IMR-90 (cell line): Measurements from ENCODE around the gene PADI2.

ENCODE experiments used
- BHLHE40 ChIP-seq: fragments of 150-350 bp; IDR thresholded peaks from 2 replicates; pipeline ENCODE4 v1.6.1; 2016; ENCODE audit warnings: mild to moderate bottlenecking, low read depth, low read length
- CEBPB ChIP-seq: IDR thresholded peaks from 2 replicates; pipeline ENCODE4 v1.6.1; 2012; ENCODE audit warnings: low read depth, low read length, improper control_type of control experiment
- CTCF ChIP-seq: conservative IDR thresholded peaks from 2 replicates; pipeline ENCODE4 v1.5.1; 2012; ENCODE audit warnings: mild to moderate bottlenecking, low read depth, low read length, improper control_type of control experiment
- FOS ChIP-seq: fragments of 150-350 bp; IDR thresholded peaks from 2 replicates; pipeline ENCODE4 v1.6.1; 2016; ENCODE audit warnings: low read depth, low read length
- MAFK ChIP-seq: IDR thresholded peaks from 2 replicates; pipeline ENCODE4 v1.6.1; 2012; ENCODE audit warnings: low read depth, low read length, improper control_type of control experiment
- MAZ ChIP-seq: IDR thresholded peaks from 2 replicates; pipeline ENCODE4 v1.6.1; 2012; ENCODE audit warnings: low read depth, mild to moderate bottlenecking, low read length, improper control_type of control experiment, moderate library complexity, borderline replicate concordance
- MXI1 ChIP-seq: IDR thresholded peaks from 2 replicates; pipeline ENCODE4 v1.6.1; 2012; ENCODE audit warnings: low read depth, mild to moderate bottlenecking, low read length, moderate library complexity, borderline replicate concordance
- NFE2L2 ChIP-seq: fragments of 150-350 bp; IDR thresholded peaks from 2 replicates; pipeline ENCODE4 v1.6.1; 2016; ENCODE audit warnings: low read depth, mild to moderate bottlenecking, low read length
- POLR2A ChIP-seq: IDR thresholded peaks from 2 replicates; pipeline ENCODE4 v1.6.1; 2012; ENCODE audit warnings: mild to moderate bottlenecking, low read depth, low read length
- RAD21 ChIP-seq: IDR thresholded peaks from 2 replicates; pipeline ENCODE4 v1.6.1; 2012; ENCODE audit warnings: low read length, improper control_type of control experiment
- RCOR1 ChIP-seq: IDR thresholded peaks from 2 replicates; pipeline ENCODE4 v1.6.1; 2012; ENCODE audit warnings: mild to moderate bottlenecking, low read length, improper control_type of control experiment; ENCODE audit not compliant: insufficient replicate concordance
- RFX5 ChIP-seq: IDR thresholded peaks from 2 replicates; pipeline ENCODE4 v1.8.0; 2012; ENCODE audit warnings: low read depth, mild to moderate bottlenecking, low read length, moderate library complexity
- SMC3 ChIP-seq: fragments of 150-350 bp; IDR thresholded peaks from 2 replicates; pipeline ENCODE4 v1.6.1; 2016; ENCODE audit warnings: low read depth, mild to moderate bottlenecking, antibody characterized with exemption, low read length, moderate library complexity

DNA sequence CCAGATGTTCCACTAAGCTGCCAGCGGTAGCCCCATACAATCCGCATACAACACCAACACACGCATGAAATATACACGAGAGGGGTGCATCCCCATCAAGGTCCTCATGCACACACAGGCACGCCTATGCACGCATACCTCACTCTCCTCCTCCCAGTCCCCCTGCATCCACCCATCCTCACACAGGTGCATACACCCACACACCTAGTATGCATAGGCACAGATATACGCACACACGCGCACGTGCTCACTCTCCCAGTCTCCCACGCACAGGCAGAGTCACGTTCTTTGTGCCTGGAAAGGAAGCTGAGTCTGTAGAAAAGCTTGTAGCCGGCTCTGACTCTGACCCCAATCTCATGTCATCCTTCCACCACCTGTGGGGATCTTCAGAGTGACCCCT is 16.9 kb upstream of the PADI2 start:
- no peak for TF ChIP-seq CTCF
- TF ChIP-seq MXI1: no peak
- no peak for TF ChIP-seq RAD21
- TF ChIP-seq CEBPB: no peak
- no peak for TF ChIP-seq POLR2A
- TF ChIP-seq BHLHE40: no peak
- TF ChIP-seq RFX5: no peak
- TF ChIP-seq MAFK: no peak
- no peak for TF ChIP-seq FOS
- TF ChIP-seq RCOR1: no peak
- no peak for TF ChIP-seq NFE2L2
- TF ChIP-seq SMC3: no peak
- no peak for TF ChIP-seq MAZ
